CD14-positive monocyte (primary cell): Measurements from ENCODE around the gene DYNC1LI1. TPM values are rescaled to one million over a fixed set of nuclear protein-coding genes. Genes with fewer than 3 reads are reported as not detected.

Experiments
- DNase-seq, 3 donors: peaks; one replicate each; pipeline ENCODE4 v3.0.0-alpha.2; 2011 to 2022
- H2AFZ ChIP-seq: 2 replicates; pipeline ENCODE4 v1.6.0; 2012; ENCODE audit warnings: mild to moderate bottlenecking, low read depth, low read length, inconsistent platforms; ENCODE audit not compliant: insufficient read depth, poor library complexity, severe bottlenecking
- H3K27ac ChIP-seq, 2 donors: 1 replicate in 1 of 2; 2 replicates in 1 of 2; pipeline ENCODE4 v1.5.1; 2012 to 2013; ENCODE audit warnings: low read length in 2 of 2, control low read depth in 1 of 2, inconsistent platforms in 1 of 2, low read depth in 1 of 2, mild to moderate bottlenecking in 1 of 2
- H3K27me3 ChIP-seq, 2 donors: one replicate each; pipeline versions ENCODE4 v1.6.0 to v1.6.1; 2011 to 2013; ENCODE audit warnings: low read length in 2 of 2; ENCODE audit not compliant: control insufficient read depth in 2 of 2, insufficient read depth in 2 of 2
- H3K36me3 ChIP-seq, 2 donors: replicated peaks in 1 of 2; 1 replicate in 1 of 2; 2 replicates in 1 of 2; pipeline versions ENCODE4 v1.5.1 to v1.6.1; 2012 to 2013; ENCODE audit warnings: low read length in 2 of 2, control low read depth in 1 of 2, inconsistent platforms in 1 of 2, mild to moderate bottlenecking in 1 of 2; ENCODE audit not compliant: insufficient read depth in 2 of 2, control insufficient read depth in 1 of 2
- H3K4me1 ChIP-seq, 2 donors: 1 replicate in 1 of 2; 2 replicates in 1 of 2; pipeline versions ENCODE4 v1.5.1 to v1.6.1; 2012 to 2013; ENCODE audit warnings: low read length in 2 of 2, control low read depth in 1 of 2, inconsistent platforms in 1 of 2, mild to moderate bottlenecking in 1 of 2, moderate library complexity in 1 of 2; ENCODE audit not compliant: insufficient read depth in 2 of 2, control insufficient read depth in 1 of 2
- H3K4me2 ChIP-seq: replicated peaks from 2 replicates; pipeline ENCODE3; 2012; ENCODE audit warnings: low read length, moderate library complexity, mild to moderate bottlenecking; ENCODE audit not compliant: poor library complexity, severe bottlenecking; ENCODE audit errors: extremely low read depth
- H3K4me3 ChIP-seq, 3 experiments: fragments of 200-600 bp in 1 of 3; sonication (generic) in 1 of 3; replicated peaks in 1 of 3; 1 replicate in 2 of 3; 2 replicates in 1 of 3; pipeline ENCODE4 v1.5.1; 2011 to 2013; ENCODE audit warnings: low read length in 3 of 3, mild to moderate bottlenecking in 3 of 3, control low read depth in 2 of 3, low read depth in 2 of 3, inconsistent platforms in 1 of 3, moderate library complexity in 1 of 3
- H3K79me2 ChIP-seq: 2 replicates; pipeline ENCODE4 v1.6.0; 2012; ENCODE audit warnings: mild to moderate bottlenecking, control low read depth, inconsistent platforms, low read length, moderate library complexity; ENCODE audit not compliant: insufficient read depth
- H3K9ac ChIP-seq: 2 replicates; pipeline ENCODE4 v1.6.0; 2017; ENCODE audit warnings: low read length, mild to moderate bottlenecking; ENCODE audit not compliant: insufficient read depth, poor library complexity, severe bottlenecking
- H3K9me3 ChIP-seq, 2 donors: replicated peaks in 1 of 2; 1 replicate in 1 of 2; 2 replicates in 1 of 2; pipeline versions ENCODE4 v1.5.1 to v1.6.1; 2012 to 2013; ENCODE audit warnings: low read length in 2 of 2, control low read depth in 1 of 2; ENCODE audit not compliant: control insufficient read depth in 1 of 2, insufficient read depth in 1 of 2
- H4K20me1 ChIP-seq: 2 replicates; pipeline ENCODE4 v1.6.0; 2012; ENCODE audit warnings: mild to moderate bottlenecking, low read length, control low read depth, moderate library complexity; ENCODE audit not compliant: insufficient read depth
- H3K27ac Mint-ChIP-seq, 7 donors: one replicate each; pipeline ENCODE4 v1.8.0; 2020; ENCODE audit warnings: mild to moderate bottlenecking in 7 of 7, mixed read lengths in 7 of 7, moderate library complexity in 6 of 7, inconsistent platforms in 2 of 7
- H3K27me3 Mint-ChIP-seq, 3 donors: one replicate each; pipeline ENCODE4 v1.8.0; 2021 to 2022; ENCODE audit warnings: low read depth in 3 of 3, mild to moderate bottlenecking in 3 of 3, mixed read lengths in 3 of 3, moderate library complexity in 3 of 3, inconsistent platforms in 1 of 3
- H3K36me3 Mint-ChIP-seq, 2 donors: one replicate each; pipeline ENCODE4 v1.8.0; 2020; ENCODE audit warnings: mixed read lengths in 2 of 2, inconsistent platforms in 1 of 2, mild to moderate bottlenecking in 1 of 2
- H3K4me1 Mint-ChIP-seq: one replicate; pipeline ENCODE4 v1.8.0; 2020; ENCODE audit warnings: mild to moderate bottlenecking, mixed read lengths
- H3K4me3 Mint-ChIP-seq, 2 donors: one replicate each; pipeline ENCODE4 v1.8.0; 2020; ENCODE audit warnings: mild to moderate bottlenecking in 2 of 2, mixed read lengths in 2 of 2, moderate library complexity in 1 of 2
- H3K9me3 Mint-ChIP-seq, 7 donors: one replicate each; pipeline ENCODE4 v1.8.0; 2020 to 2022; ENCODE audit warnings: mixed read lengths in 7 of 7, mild to moderate bottlenecking in 6 of 7, moderate library complexity in 6 of 7, inconsistent platforms in 2 of 7
- CTCF ChIP-seq: fragments of 200-600 bp; IDR thresholded peaks from one replicate; pipeline ENCODE4 v1.8.0; 2022; ENCODE audit warnings: antibody characterized with exemption, mild to moderate bottlenecking
- WGBS: methylation state at CpG from one replicate; pipeline ENCODE4 v1.1.5; 2013; ENCODE audit warnings: missing lambda C conversion rate; ENCODE audit not compliant: insufficient coverage; 5-methylcytosine and 5-hydroxymethylcytosine counted together
- intact Hi-C, 2 donors: fragments of 100-400 bp; cut with micrococcal nuclease; formaldehyde crosslinking; loops; one replicate each; pipeline versions ENCODE4 v1.15.0 to v1.15.1; 2023
- polyA plus RNA-seq, 3 donors: library from polyadenylated mRNA; depleted of rRNA in 1 of 3; unstranded in 2 of 3; stranded (reverse) in 1 of 3; fragments of 300-500 nt in 2 of 3; fragments of >200 nt in 1 of 3; fragmentation: Illumina TruSeq in 2 of 3; gene quantifications; 1 replicate in 2 of 3; 2 replicates in 1 of 3; pipeline ENCODE4 v1.2.3, GENCODE V29; 2012 to 2021

The DYNC1LI1 gene
- polyA plus RNA-seq, 3 donors, result 23.5 to 50.1 (median 46.8) TPM

DNA sequence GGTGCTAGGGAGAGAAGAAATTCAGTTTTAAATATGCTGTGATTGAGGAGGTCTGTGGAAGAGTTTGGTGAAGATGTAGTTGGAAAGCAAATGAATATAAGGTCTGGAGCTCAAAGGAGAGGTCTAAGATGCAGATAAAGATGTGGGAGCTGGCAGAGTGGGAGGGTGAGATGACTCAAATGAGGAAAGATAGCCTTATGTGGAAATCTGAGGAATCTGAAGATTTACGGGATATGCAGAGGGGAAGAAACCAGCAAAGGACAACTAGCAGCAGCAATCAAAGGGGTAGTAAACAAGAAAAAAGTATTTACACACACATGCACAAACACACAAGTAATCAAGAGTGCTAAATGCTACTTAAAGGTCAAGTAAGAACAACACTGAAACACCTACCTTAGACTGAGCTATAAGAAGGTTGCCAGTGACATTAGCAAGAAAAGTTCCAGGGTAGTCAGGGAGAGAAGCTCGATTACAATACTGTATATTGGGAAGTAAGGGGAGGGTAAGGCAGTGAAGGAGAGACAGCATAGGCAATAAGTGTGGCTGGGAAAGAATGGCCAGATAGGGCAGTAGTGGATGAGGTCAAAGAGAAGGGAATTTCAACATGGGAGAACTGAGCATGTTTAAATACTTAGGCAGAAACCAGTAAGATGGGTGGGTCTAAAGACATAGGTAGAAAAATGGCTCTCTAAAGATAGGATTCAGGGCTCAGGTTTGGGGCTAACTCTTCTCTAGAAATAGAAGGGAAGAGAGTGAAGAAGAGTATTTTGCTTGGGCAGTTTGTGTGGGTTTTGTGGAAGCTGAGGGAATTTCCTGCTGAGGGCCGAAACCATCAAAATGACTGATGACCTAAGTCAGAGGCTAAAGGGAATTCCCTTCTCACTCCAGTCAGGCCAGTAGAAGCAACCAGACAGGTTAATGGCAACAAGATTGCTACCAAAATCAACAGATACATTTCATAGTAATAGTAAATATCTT, 76.9 kb downstream of the DYNC1LI1 start:
- peaks cover 31% of the 10 kb centered on the region for H3K4me1 Mint-ChIP-seq
- no peak for TF ChIP-seq CTCF
- Histone ChIP-seq H3K4me1 (peaks cover 16 to 41% of the 10 kb centered on the region in 2 donors), H3K79me2 (peaks cover 97% of the 10 kb centered on the region), H3K4me3 (no peak overlapping the region), H3K27ac (peak overlapping the region in 1 of 2 donors; percentile 61), H3K27me3 (no peaks in the 10 kb centered on the region), H4K20me1 (peaks cover 87% of the 10 kb centered on the region), H3K9ac (no peak overlapping the region), H3K4me2 (no peak overlapping the region), H3K36me3 (peaks cover 13 to 52% of the 10 kb centered on the region in 2 donors), H2AFZ (no peak overlapping the region), H3K9me3 (no peaks in the 10 kb centered on the region)
- H3K27ac Mint-ChIP-seq, result no peak overlapping the region
- H3K36me3 Mint-ChIP-seq, result peaks cover 18 to 32% of the 10 kb centered on the region in 2 donors
- intact Hi-C loops, result no loop called here
- 83% methylated on average over 1 of the region's 3 CpGs for WGBS
- no peaks in the 10 kb centered on the region for H3K27me3 Mint-ChIP-seq
- no peak overlapping the region for H3K4me3 Mint-ChIP-seq
- no peaks in the 10 kb centered on the region for H3K9me3 Mint-ChIP-seq
- peak in 2 of 3 donors; percentile 25 to 86 for DNase-seq

GRCh38 chr3:32492684-32493436, 77.8 kb downstream of the DYNC1LI1 start:
- DNase-seq, result no peak
- peaks cover 24 to 41% of the 10 kb centered on the region in 2 donors for H3K36me3 Mint-ChIP-seq
- no peaks in the 10 kb centered on the region for H3K27me3 Mint-ChIP-seq
- no peaks in the 10 kb centered on the region for H3K9me3 ChIP-seq
- peaks cover 80% of the 10 kb centered on the region for H4K20me1 ChIP-seq
- peaks cover 8 to 32% of the 10 kb centered on the region in 2 donors for H3K4me1 ChIP-seq
- no peak overlapping the region for H2AFZ ChIP-seq
- peaks cover 19 to 61% of the 10 kb centered on the region in 2 donors for H3K36me3 ChIP-seq
- no peak overlapping the region for H3K4me3 ChIP-seq
- H3K4me3 Mint-ChIP-seq, result no peak overlapping the region
- peaks cover 97% of the 10 kb centered on the region for H3K79me2 ChIP-seq
- no peak overlapping the region for H3K9ac ChIP-seq
- H3K9me3 Mint-ChIP-seq, result no peaks in the 10 kb centered on the region
- no peaks in the 10 kb centered on the region for H3K27me3 ChIP-seq
- WGBS, result no CpG with 5 or more reads among the region's 3 CpGs
- TF ChIP-seq CTCF, result no peak
- intact Hi-C loops, result no loop called here
- no peak overlapping the region for H3K4me2 ChIP-seq
- H3K27ac Mint-ChIP-seq, result no peak overlapping the region
- H3K27ac ChIP-seq, result peak overlapping the region in 1 of 2 donors; percentile 61
- peaks cover 22% of the 10 kb centered on the region for H3K4me1 Mint-ChIP-seq
